ENCODE measurements around the gene PIGX.

GRCh38 chr3:196712514-196713413, 587 bp downstream of the PIGX start:
- no peak for TF ChIP-seq CTCF (conservative IDR thresholded peaks at IDR 0.05; ENCODE audit: low read depth, low read length)
- TF ChIP-seq, protein P1, sequence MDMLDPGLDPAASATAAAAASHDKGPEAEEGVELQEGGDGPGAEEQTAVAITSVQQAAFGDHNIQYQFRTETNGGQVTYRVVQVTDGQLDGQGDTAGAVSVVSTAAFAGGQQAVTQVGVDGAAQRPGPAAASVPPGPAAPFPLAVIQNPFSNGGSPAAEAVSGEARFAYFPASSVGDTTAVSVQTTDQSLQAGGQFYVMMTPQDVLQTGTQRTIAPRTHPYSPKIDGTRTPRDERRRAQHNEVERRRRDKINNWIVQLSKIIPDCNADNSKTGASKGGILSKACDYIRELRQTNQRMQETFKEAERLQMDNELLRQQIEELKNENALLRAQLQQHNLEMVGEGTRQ (IDR thresholded peaks at IDR 0.05; ENCODE audit: low read depth, low read length) = no peak
- no peak; the same call in 1 of the 2 replicates for TF ChIP-seq POLR2A (IDR thresholded peaks at IDR 0.05; ENCODE audit: low read depth, low read length)
